ENCODE measurements around the gene TBC1D22B. TPM values are rescaled to one million over a fixed set of nuclear protein-coding genes. Genes with fewer than 3 reads are reported as not detected.
A peak's percentile ranks its signal among the peaks of the same experiment; 100 is the strongest.

TBC1D22B gene
- total and polyA plus RNA-seq, 9 of the 15 experiments (the other 6 are each of a cell fraction or from before 2014, with no cell fraction given), result 4.8 to 24.2 (median 13.5) TPM

GRCh38 chr6:37239950-37240713, 17.4 kb upstream of the TBC1D22B start (continued):
- TF ChIP-seq JUN (IDR thresholded peaks at IDR 0.05; ENCODE audit: borderline replicate concordance, low read depth, low read length) (0 out of 2 replicates have a peak, but pooled peaks have one; percentile 60), JUN (CRISPR knock-in tag; IDR thresholded peaks at IDR 0.05; ENCODE audit: borderline replicate concordance) (no peak; the same call in 1 of the 2 replicates), ZNF282 (CRISPR knock-in tag; IDR thresholded peaks at IDR 0.05) (no peak), ZNF431 (CRISPR knock-in tag; IDR thresholded peaks at IDR 0.05) (no peak), IFI16 (CRISPR knock-in tag; IDR thresholded peaks at IDR 0.05) (peak; percentile 77; the same call in 1 of the 2 replicates), SUPT5H (IDR thresholded peaks at IDR 0.05) (no peak), SRSF3 (IDR thresholded peaks at IDR 0.05; ENCODE audit: insufficient read depth, low read length) (no peak), CREB3 (tag; conservative IDR thresholded peaks at IDR 0.05; ENCODE audit: low read depth) (peak; percentile 95), ILF3 (IDR thresholded peaks at IDR 0.05; ENCODE audit: borderline replicate concordance) (no peak), HDAC8 (tag; IDR thresholded peaks at IDR 0.05) (peak; percentile 79; the same call in 1 of the 2 replicates), BRCA1 (IDR thresholded peaks at IDR 0.05) (no peak), BRCA1 (CRISPR knock-in tag; IDR thresholded peaks at IDR 0.05) (no peak), EWSR1 (IDR thresholded peaks at IDR 0.05; ENCODE audit: borderline replicate concordance, low read depth, partially characterized antibody) (no peak), PHF21A (IDR thresholded peaks at IDR 0.05; ENCODE audit: borderline replicate concordance, low read depth) (no peak)
- TF ChIP-seq, protein P1, sequence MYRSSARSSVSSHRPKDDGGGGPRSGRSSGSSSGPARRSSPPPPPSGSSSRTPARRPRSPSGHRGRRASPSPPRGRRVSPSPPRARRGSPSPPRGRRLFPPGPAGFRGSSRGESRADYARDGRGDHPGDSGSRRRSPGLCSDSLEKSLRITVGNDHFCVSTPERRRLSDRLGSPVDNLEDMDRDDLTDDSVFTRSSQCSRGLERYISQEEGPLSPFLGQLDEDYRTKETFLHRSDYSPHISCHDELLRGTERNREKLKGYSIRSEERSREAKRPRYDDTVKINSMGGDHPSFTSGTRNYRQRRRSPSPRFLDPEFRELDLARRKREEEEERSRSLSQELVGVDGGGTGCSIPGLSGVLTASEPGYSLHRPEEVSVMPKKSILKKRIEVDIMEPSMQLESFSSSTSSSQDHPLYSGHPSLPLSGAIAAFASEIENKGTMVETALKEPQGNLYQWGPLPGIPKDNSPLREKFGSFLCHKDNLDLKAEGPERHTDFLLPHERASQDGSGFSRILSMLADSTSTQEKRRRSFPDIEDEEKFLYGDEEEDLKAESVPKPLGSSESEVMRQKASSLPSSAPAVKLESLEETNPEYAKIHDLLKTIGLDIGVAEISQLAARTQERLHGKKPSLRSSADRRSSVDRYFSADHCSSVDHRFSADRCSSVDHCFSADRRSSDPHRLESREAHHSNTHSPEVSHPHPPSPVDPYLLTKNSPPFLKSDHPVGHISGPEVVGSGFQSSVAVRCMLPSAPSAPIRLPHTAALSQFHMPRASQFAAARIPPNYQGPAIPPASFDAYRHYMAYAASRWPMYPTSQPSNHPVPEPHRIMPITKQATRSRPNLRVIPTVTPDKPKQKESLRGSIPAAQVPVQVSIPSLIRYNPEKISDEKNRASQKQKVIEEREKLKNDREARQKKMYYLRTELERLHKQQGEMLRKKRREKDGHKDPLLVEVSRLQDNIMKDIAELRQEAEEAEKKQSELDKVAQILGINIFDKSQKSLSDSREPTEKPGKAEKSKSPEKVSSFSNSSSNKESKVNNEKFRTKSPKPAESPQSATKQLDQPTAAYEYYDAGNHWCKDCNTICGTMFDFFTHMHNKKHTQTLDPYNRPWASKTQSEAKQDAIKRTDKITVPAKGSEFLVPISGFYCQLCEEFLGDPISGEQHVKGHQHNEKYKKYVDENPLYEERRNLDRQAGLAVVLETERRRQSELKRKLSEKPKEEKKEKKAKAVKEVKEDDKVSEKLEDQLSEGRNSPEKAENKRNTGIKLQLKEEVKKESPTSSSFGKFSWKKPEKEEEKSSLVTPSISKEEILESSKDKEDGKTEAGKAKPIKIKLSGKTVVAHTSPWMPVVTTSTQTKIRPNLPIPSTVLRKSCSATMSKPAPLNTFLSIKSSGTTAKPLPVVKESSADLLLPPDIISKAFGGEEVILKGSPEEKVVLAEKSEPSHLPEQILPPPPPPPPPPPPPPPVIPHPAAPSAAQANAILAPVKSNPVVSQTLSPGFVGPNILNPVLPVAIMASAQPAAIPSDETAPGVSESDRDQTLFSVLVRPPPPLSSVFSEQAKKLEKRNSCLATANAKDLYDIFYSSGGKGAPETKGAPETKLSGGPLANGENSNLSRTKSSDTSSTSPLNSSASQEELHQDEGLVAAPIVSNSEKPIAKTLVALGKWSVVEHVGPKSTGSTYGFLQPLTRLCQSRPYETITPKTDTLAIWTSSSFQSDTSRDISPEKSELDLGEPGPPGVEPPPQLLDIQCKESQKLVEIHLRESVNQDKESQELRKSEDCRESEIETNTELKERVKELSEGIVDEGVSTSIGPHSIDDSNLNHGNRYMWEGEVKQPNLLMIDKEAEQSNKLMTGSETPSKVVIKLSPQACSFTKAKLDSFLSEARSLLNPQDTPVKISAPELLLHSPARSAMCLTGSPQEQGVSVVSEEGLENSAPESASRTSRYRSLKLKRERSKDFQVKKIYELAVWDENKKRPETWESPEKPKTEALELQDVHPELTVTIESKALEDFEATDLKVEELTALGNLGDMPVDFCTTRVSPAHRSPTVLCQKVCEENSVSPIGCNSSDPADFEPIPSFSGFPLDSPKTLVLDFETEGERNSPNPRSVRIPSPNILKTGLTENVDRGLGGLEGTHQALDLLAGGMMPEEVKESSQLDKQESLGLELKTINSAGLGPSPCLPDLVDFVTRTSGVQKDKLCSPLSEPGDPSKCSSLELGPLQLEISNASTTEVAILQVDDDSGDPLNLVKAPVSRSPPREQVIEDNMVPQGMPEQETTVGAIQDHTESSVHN (IDR thresholded peaks at IDR 0.05; ENCODE audit: borderline replicate concordance in 1 of 2, low read depth in 1 of 2), result peak in 1 of 2 experiments; percentile 53; a peak in 1 of 4 replicates
- TF ChIP-seq, protein P2, sequence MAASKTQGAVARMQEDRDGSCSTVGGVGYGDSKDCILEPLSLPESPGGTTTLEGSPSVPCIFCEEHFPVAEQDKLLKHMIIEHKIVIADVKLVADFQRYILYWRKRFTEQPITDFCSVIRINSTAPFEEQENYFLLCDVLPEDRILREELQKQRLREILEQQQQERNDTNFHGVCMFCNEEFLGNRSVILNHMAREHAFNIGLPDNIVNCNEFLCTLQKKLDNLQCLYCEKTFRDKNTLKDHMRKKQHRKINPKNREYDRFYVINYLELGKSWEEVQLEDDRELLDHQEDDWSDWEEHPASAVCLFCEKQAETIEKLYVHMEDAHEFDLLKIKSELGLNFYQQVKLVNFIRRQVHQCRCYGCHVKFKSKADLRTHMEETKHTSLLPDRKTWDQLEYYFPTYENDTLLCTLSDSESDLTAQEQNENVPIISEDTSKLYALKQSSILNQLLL (CRISPR knock-in tag; IDR thresholded peaks at IDR 0.05; ENCODE audit: borderline replicate concordance), result no peak
- TF ChIP-seq, protein P3, sequence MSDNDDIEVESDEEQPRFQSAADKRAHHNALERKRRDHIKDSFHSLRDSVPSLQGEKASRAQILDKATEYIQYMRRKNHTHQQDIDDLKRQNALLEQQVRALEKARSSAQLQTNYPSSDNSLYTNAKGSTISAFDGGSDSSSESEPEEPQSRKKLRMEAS (CRISPR knock-in tag; IDR thresholded peaks at IDR 0.05), result no peak
